C4-2B (cell line): ENCODE results near the gene FLT1.

Source experiments
- H3K27ac ChIP-seq: fragments of 450-650 bp; 2 replicates; pipeline ENCODE4 v1.5.1; 2017
- CTCF ChIP-seq: fragments of 450-650 bp; conservative IDR thresholded peaks from 2 replicates; pipeline ENCODE4 v1.5.1; 2017; ENCODE audit warnings: mild to moderate bottlenecking
- ZFX ChIP-seq: fragments of 450-650 bp; IDR thresholded peaks from 2 replicates; pipeline ENCODE4 v1.6.1; 2017

Gene FLT1

GRCh38 chr13:28533125-28533436 is 38.2 kb upstream of the FLT1 start:
- no peak for TF ChIP-seq CTCF
- TF ChIP-seq ZFX, result no peak

GRCh38 chr13:28532388-28533124 is 37.6 kb upstream of the FLT1 start:
- no peak overlapping the region for H3K27ac ChIP-seq

More at GRCh38 chr13:28533125-28533436, 38.2 kb upstream of the FLT1 start:
- no peak overlapping the region for H3K27ac ChIP-seq

GRCh38 chr13:28531845-28532387 is 37.0 kb upstream of the FLT1 start:
- H3K27ac ChIP-seq, result no peak overlapping the region
- TF ChIP-seq ZFX (no peak), CTCF (no peak)

More at GRCh38 chr13:28532388-28533124, 37.6 kb upstream of the FLT1 start:
- TF ChIP-seq CTCF (no peak), ZFX (no peak)

GRCh38 chr13:28531077-28531844 is 36.3 kb upstream of the FLT1 start:
- no peak overlapping the region for H3K27ac ChIP-seq
- no peak for TF ChIP-seq CTCF
- no peak for TF ChIP-seq ZFX

GRCh38 chr13:28530729-28531076 is 35.8 kb upstream of the FLT1 start:
- H3K27ac ChIP-seq, result no peak overlapping the region
- TF ChIP-seq CTCF, result no peak
- no peak for TF ChIP-seq ZFX

- TF ChIP-seq ZFX, result no peak
- no peak for TF ChIP-seq CTCF
- no peak overlapping the region for H3K27ac ChIP-seq
Observed at GRCh38 chr13:28529836-28530235, 34.9 kb upstream of the FLT1 start.

- no peak overlapping the region for H3K27ac ChIP-seq
- TF ChIP-seq ZFX (no peak), CTCF (no peak; the same call in 1 of the 2 replicates)
Observed at GRCh38 chr13:28528848-28529247, 33.9 kb upstream of the FLT1 start.
